GM21717 (cell line): Measurements from ENCODE around the gene FAM13A.
"Not testable (repeated sequence)": the region's sequence is repeated elsewhere in the genome, so short reads cannot be mapped to it uniquely, and the experiment has no call there.

Experiments used
- ATAC-seq: cut with Tn5 transposase; IDR thresholded peaks from one replicate; pipeline ENCODE4 v1.9.1; 2021; ENCODE audit warnings: mild to moderate bottlenecking, moderate library complexity; ENCODE audit not compliant: unreplicated experiment

FAM13A gene

DNA sequence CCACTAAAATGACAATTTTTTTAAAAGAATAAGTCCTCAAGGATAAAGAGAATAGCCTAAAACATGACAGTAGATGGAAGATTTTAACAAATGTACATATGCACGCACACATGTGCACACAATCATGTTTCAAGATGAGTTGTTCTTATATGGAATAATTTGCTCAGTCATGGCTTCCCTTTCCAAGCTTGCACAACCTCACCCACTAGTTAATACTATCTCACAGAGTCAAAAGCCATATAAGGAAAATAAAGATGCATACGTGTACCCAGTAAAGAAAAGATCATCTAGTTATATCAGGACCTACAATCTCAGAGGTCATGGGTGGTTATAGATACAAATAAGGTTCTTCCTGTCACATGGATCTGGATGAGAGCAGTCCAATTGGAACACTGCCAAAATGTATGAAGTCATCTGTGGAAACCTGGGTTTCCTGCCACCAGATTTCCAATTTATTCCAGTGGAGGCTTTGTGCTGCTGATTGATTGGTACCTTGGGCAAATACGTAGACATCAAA, 56.1 kb downstream of the FAM13A start:
- no peak for ATAC-seq

DNA sequence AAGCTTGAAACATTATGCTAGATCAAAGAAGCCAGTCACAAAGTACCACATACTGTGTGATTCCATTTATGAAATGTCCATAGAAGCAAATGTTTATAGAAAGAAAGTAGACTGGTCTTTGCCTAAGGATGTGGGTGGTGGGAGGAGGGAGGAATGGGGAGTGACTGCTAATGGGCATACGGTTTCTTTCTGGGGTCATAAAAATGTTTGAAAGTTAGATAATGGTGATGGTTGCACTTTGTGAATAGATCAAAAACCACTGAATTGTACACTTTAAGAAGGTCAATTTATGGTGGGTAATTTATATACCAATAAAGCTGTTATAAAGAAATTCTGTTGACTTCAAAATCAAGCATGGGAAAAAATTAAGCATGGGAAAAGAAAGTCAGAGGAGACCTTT, 56.6 kb downstream of the FAM13A start:
- ATAC-seq: no peak

DNA sequence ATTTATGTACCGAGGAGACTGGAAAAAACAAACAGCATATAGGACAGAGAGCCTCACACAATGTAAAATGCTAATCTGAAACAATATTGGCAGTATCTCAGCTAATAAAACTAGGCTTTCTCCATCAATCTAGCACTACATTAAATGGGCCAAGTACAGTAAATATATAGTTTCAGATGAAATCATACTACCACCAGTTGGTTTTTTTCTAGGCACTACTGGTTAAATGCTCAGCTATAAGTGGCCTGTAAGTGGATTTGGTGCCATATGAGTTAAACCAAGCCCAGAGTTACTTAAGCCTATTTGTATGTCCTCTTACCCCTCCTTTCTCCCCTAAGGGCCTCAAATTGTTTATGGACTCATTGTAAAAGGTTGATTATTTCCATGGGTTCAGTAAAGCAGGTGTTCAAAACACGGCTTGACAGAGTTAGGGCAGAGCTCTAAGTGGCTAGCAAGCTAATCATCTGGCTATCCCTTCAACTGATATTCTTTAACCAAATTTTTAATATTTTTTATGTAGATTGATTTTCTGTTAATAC, 57.5 kb downstream of the FAM13A start:
- ATAC-seq: no peak

DNA sequence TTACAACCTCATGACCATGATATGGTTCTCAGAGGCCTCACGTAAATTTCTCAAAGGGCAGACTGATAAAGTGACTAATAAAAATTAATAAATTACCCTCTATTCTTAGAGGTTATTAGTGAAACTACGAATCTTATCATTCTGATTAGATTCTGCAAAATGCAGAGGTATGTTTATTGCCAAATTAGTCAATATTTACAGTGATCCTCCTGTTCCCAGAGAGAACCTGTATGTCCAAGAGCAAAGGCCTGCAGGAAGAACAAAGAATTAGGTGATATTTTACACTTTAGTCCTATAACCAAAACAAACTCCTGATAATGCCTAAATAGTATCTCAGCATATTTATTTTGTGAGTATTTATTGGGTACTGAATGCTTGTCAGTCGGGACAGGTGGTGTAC, 58.1 kb downstream of the FAM13A start:
- ATAC-seq: no peak

DNA sequence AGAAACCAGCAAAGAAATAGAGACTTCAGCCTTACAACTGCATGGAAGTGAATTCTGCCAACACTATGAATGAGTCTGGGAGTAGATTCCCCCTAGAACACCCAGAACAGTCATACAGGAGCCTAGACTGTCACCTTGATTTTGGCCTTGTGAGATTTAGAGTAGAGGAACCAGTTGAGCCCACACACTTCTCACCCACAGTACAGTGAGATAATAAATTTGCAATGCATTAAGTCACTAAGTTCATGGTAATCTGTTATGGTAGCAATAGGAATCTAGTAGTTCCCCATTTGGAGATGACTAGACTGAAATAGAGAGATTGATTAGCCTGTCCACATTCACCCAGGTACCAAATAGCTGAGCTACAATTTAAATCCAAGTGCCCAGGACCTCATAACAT, 59.0 kb downstream of the FAM13A start:
- no peak for ATAC-seq

DNA sequence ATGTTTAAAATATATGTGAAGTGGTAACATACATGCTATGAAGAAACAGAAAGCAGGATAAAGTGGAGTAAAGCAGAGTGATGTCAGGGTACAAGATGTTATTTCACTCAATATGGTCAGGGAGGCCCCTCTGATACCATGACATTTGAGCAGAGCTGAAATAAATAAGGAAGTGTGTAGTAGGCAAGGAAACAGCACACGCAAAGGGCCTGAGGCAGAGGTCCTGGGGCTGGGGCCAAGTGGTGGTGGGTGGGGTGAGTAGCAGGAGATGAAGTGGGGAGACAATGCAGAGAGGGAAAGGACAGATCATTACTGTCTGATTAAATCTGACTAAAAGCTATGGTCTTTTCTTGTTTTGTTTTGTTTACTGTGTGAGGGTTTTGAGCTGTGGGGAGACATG, 61.1 kb downstream of the FAM13A start:
- no peak for ATAC-seq

DNA sequence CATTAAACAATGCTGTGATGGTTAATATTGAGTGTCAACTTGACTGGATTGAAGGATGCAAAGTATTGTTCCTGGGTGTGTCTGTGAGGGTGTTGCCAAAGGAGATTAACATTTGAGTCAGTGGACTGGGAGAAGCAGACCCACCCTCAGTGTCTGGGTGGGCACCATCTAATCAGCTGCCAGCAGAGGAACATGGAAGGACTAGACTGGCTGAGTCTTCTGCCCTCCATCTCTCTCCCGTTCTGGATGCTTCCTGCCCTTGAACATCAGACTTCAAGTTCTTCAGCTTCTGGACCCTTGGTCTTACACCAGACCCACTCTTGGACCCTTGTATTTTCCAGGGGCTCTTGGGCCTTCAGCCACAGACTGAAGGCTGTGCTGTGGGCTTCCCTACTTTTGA, 61.7 kb downstream of the FAM13A start:
- not testable (repeated sequence) for ATAC-seq

DNA sequence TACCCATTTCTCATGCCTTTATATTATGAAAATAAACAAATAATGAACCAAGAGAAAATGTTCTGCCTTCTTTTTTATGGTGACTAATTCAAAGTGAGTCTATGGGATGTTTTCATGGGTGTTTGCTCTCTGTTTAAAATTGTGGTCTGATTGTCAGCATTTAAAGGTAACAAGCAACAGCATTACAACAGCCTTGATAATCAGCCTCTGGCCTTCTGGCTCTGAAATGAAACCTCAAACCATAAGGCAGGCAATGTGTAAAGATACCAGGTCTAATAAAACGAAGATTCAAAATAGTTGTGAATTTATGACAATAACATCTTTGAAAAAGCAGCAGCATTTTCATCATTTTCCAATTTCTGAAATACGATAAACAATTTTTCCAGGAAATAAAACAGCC, 63.7 kb downstream of the FAM13A start:
- ATAC-seq: no peak

DNA sequence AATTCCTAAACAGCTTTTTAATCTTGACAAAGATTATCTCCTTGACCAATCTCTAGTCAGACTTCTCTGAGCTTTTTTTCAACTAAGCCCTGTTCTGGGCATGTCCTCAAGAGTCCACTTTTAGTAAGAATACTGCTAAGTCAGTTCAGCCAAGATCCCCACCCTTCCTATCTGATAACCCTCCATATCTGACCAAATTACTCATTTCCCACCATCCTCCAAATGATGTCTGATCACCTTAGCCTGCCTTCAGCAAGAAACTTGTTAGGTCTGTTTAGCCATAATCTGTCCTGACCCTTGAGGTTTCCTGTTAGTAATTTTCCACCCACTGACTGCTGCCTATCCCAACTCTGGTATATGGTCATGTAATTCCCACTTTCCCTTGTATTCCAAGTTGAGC, 65.2 kb downstream of the FAM13A start:
- no peak for ATAC-seq

DNA sequence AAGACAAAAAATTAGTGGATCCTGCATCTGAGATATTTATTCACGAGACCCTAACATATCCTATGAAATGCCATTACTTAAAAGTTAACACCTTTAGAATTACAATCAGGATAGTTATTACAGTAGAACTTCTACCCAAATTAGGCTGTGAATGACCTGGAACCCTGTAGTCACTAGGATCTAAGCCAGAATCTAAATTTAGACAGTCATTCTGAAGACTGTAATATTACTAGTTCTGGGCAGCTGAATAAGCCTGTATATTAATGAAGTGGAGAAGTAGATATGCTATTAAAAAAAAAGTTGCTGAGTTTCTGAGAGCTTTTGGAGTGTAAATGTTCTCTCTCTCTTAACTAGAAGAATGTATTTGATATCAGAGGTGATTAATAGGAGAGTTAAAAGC, 67.0 kb downstream of the FAM13A start:
- no peak for ATAC-seq

DNA sequence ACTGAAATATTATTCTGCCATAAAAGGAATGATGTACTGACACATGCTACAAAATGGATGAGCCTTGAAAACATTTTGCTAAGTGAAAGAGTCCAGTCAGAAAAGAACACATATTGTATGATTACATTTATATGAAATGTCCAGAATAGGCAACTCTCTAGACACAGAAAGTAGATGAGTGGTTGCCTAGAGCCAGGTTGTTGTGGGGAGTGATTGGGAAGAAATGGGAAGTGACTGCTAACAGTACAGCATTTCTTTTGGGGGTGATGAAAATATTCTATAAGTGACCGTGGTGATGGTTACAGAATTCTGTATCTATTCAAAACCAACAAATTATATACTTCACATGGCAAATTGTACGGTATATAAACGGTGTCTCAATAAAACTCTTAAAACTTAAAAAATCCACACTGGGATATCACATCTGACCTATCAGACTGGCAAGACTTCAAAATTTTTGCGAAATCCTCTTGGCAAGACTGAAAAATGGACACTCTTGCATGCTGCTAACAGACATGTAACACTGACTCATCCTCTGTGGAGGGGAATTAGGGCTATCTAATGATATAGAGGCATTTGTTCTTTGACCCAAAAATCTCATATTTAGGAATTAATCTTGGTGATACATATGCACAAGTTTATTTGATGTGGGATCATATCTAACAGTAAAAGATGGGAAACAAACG, 71.8 kb downstream of the FAM13A start:
- no peak for ATAC-seq

DNA sequence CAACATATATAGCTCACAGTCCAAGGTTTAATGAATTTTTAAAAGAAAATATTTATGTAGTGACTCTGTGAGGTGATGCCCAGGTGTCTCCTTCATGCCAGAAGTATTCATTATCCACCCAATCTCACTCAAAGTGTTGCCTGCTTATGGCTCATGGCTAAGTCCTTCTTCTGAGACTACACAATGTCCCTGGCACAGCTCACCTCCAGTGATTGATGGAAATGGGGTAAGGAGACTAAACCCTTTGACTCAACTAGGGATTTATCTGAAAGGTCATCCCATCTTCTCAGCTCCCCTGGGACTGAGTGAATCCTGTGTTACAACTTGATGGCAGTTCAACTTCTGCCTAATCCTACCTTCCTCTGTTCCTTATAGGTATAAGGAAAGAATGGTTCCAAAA, 74.2 kb downstream of the FAM13A start:
- no peak for ATAC-seq

DNA sequence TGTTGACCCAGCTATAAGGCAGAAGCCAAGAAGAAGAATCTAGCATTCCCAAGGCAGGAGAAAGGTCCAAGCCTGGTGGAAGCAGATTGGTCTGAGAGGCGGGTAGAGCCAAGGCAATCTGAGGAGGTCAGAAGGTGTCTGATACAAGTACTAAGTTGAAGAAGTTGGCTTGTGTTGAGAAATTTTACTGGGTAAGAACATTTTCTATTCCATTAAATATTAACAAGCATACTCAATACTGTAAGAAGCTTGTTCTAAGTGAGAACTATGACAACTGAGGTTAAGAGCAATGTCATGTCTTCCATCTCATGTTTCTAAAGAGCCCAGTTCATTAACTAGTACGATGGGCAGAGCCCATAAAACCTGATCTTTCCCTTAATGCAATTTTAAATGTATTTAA, 75.0 kb downstream of the FAM13A start:
- ATAC-seq: no peak

DNA sequence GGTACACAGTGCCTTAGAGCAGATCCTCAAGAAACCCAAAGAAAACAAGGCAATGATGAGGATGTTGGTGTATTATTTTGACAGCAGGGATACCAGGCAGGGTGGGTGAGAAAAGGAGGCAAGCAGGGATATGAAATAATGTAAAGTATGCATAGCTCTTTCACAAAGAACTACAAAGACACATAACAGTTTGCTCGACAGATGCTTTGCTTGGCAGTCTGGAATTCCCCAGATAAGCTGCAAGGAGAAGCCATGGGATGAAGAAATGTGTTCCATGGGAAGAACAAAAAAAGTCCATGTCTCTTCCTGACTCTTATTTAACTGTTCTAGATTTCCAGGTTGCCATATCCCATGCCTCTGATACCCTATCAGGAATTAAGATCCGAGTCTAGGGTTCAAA, 75.4 kb downstream of the FAM13A start:
- ATAC-seq: no peak

DNA sequence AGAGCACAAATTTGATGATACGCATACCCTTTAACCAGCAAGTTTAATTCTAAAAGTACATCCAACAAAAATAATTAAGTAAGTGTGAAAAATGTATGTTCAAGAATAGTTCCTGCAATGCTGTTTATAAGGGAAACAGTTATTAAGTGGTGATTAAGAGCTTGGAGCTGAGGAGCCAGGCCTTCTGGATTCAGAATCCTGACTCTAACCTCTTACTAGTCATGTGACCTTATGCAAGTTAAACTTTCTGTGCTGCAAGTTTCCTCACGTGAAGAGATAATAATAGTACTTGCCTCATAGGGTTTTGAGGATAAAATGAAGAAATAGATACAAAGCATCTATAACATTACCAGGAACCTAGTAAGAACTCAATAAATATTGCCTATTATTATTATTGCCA, 77.7 kb downstream of the FAM13A start:
- no peak for ATAC-seq

DNA sequence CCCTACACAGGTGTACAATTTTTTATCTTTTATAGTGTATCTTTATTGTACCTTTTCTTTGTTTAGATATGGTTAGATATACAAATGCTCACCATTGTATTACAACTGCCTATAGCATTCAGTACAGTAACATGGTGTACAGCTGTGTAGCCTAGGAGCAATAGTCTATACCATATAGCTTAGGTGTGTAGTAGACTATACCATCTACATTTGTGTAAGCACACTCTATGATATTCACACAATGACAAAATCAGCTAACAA, 80.3 kb downstream of the FAM13A start:
- no peak for ATAC-seq

DNA sequence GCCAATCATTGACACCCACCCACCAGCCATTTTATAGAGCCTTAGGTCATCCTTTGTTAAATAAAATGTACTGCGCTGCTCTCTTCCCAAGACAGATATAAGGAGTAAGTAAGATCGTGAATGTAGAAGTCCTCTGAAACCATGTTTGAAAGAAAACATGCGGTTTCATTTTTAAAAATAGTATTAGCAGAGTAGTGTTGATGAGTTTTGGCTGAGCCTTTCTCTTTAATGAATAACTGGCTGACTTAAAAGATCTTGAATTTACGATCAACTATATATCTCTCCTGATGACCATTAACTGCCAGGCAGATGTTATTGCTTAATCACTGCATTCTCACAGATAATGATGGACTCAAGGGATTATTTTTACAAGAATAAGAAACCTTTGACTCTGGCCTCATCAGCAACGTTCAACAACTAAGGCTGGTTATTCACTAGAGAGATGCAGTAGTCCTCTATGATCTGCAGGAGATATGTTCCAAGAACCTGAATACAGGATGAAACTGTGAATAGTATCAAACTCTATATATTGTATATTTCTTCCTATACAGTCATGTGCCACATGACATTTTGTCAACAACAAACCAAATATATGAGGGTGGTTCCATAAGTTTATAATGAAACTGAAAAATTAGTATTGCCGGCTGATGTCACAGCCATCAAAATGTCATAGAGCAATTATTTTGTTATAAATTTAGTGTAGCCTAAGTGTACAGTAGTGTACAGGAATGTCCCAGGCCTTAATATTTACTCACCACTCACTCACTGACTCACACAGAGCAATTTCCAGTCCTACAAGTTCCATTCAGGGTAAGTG, 80.8 kb downstream of the FAM13A start:
- ATAC-seq: no peak

DNA sequence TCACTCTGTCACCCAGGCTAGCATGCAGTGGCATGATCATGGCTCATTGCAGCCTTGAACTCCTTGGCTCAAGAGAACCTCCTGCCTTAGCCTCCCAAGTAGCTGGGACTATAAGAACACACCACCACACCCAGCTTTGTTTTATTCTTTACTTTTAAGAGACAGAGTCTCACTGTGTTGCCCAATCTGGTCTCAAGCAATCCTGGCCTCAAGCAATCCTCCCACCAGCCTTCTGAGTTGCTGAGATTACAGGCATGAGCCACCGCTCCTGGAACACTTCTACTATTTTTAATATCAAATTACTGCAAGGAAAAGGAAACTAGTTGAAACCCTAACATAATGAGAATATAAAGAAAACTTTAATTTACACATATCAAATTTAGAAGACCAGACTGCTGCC, 85.4 kb downstream of the FAM13A start:
- no peak for ATAC-seq

DNA sequence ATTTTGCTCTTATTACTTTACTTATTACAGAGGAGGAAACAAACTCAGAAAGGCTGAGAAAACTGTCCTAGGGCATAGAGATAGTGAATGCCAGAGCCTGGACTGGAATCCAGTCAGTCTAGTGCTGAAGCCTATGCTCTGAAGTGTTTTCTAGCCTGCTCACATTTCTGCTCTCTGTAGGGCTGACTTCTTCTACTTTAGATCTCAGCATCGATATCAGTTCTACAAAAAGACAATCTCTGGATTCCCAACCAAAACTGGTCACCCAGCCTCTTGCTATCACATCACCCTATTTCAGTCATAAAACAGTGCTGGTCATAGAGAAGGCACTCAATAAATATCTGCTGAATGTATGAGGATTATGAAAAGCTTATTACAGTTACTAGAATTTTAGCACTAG, 87.2 kb downstream of the FAM13A start:
- ATAC-seq: no peak

DNA sequence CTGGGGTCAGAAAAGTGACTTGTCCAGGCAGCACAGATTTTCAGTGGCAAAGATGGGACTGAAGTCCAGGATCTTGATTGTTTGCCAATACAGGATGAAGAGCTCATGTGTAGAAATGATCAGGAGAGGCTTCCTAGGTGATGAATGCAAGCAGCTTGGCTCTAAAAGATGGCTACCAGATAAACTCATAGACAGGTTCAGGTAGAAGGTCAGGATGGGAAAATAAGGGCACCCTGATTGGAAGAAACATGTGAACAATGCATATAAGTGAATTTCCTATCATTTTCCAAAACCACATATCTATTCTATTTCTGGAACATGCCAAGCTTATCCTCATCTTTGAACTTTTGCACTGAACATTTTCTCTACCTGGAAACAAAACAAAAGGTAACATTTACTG, 87.7 kb downstream of the FAM13A start:
- no peak for ATAC-seq

DNA sequence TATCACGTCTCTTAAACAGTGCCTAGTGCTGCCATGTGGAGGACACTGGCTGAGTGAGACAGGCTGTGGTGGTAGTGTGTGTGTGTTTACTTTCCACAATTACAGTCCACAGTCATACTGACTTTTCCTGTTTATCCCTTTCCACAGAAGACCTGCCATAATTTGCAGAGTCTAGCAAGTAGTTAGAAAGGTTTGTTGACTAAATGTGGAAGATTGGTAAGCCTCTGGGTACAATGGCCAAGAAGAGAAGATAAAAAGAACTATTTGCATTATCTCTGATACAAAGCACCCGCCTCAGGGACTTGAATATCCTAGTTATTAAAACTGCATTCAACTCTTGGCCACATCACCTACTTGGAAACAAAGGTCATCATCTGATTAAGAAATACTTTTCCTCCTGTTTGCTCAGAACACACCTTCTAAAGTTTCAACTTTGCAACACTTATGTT, 89.1 kb downstream of the FAM13A start:
- no peak for ATAC-seq

DNA sequence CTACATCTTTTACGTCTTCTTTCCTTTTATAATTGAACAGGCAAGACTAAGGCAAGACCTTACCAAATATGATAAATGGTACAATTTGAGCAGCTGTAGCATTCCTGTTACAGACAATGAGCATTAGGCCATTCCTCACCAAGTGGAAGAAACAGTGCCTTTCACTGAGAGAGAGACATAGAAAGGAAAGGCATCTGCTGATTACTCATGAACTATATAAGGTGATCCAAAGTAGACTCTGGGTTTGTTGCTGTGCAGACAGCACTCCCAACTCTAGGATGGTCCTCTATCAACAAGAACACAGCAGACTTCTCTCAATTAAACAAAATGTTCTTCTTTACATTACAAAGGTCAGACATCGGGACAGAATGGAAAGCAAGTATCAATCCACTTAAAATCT, 91.9 kb downstream of the FAM13A start:
- ATAC-seq: no peak
